GM12878 (cell line): Measurements from ENCODE around the gene PARP1. TPM values are rescaled to one million over a fixed set of nuclear protein-coding genes. Genes with fewer than 3 reads are reported as not detected.

Experiments used
- ATAC-seq: fragments of 200-7000 bp; cut with Tn5 transposase; 3 replicates; pipeline ENCODE4 v1.9.1; 2020; ENCODE audit warnings: mild to moderate bottlenecking, moderate library complexity
- BruUV-seq: library from RNA; stranded (reverse); fragments of 400-500 nt; replicated peaks from 2 replicates; lab custom pipeline; 2021; lab: Mats Ljungman, UMichigan
- CTCF ChIA-PET: fragments of 300-600 bp; sonication (Branson Sonifier 250); formaldehyde crosslinking; extraction: SDS; loops from one replicate; lab custom pipeline; 2021; ENCODE audit warnings: inconsistent platforms; lab: Yijun Ruan, JAX
- POLR2A ChIA-PET: fragments of 350-600 bp; formaldehyde crosslinking; extraction: SDS; loops from one replicate; lab custom pipeline; 2021; ENCODE audit warnings: inconsistent platforms; lab: Charles Lee
- RAD21 ChIA-PET: fragments of 300-600 bp; sonication (Branson Sonifier 250); formaldehyde crosslinking; loops from one replicate; lab custom pipeline; 2023; ENCODE audit warnings: antibody characterized with exemption; ENCODE audit not compliant: unreplicated experiment; lab: Charles Lee
- SMC1A ChIA-PET: fragments of 300-600 bp; sonication (Branson Sonifier 250); formaldehyde crosslinking; loops from one replicate; lab custom pipeline; 2023; ENCODE audit not compliant: unreplicated experiment, uncharacterized antibody; lab: Charles Lee
- DNase-seq: peaks from one replicate; pipeline ENCODE4 v3.0.0-alpha.2; 2011; ENCODE audit warnings: low read depth, low spot score
- FAIRE-seq: peaks from 3 replicates; lab custom pipeline; 2011; peaks lifted over from hg19 to GRCh38; lab: Jason Lieb, UNC
- H2AFZ ChIP-seq: 2 replicates; pipeline ENCODE4 v1.6.0; 2011; ENCODE audit warnings: low read depth, low read length, control low read depth; ENCODE audit not compliant: control insufficient read depth
- H3K27ac ChIP-seq: 2 replicates; pipeline ENCODE4 v1.5.1; 2011; ENCODE audit warnings: control low read depth; ENCODE audit not compliant: control insufficient read depth, insufficient read depth
- H3K27me3 ChIP-seq, 2 experiments: replicated peaks in 1 of 2; 2 replicates each; pipeline versions ENCODE4 v1.6.0 to v1.6.1; 2011; ENCODE audit warnings: low read length in 1 of 2; ENCODE audit not compliant: control insufficient read depth in 2 of 2, insufficient read depth in 2 of 2
- H3K36me3 ChIP-seq, 2 experiments: 2 replicates each; pipeline ENCODE4 v1.5.1; 2011; ENCODE audit warnings: low read length in 1 of 2; ENCODE audit not compliant: control insufficient read depth in 2 of 2, insufficient read depth in 2 of 2
- H3K4me1 ChIP-seq: 2 replicates; pipeline ENCODE4 v1.6.1; 2011; ENCODE audit warnings: mild to moderate bottlenecking, low read length, moderate library complexity, mixed read lengths; ENCODE audit not compliant: control insufficient read depth, insufficient read depth
- H3K4me2 ChIP-seq: 2 replicates; pipeline ENCODE4 v1.6.0; 2011; ENCODE audit warnings: control low read depth; ENCODE audit not compliant: control insufficient read depth, insufficient read depth
- H3K4me3 ChIP-seq: fragments of 200-600 bp; sonication (generic); 2 replicates; pipeline ENCODE4 v1.5.1; 2016
- H3K79me2 ChIP-seq: 2 replicates; pipeline ENCODE4 v1.6.0; 2011; ENCODE audit warnings: low read length; ENCODE audit not compliant: control insufficient read depth, insufficient read depth
- H3K9ac ChIP-seq: 2 replicates; pipeline ENCODE4 v1.8.0; 2011; ENCODE audit warnings: low read length, control low read depth, mixed read lengths; ENCODE audit not compliant: control insufficient read depth, insufficient read depth
- H3K9me3 ChIP-seq: replicated peaks from 3 replicates; pipeline ENCODE4 v1.5.1; 2011; ENCODE audit warnings: mild to moderate bottlenecking, low read length; ENCODE audit not compliant: control insufficient read depth, insufficient read depth
- H4K20me1 ChIP-seq: 2 replicates; pipeline ENCODE4 v1.6.0; 2011; ENCODE audit not compliant: control insufficient read depth, insufficient read depth
- ASH2L ChIP-seq: fragments of 300-600, 200-600 bp; sonication (generic); IDR thresholded peaks from 2 replicates; pipeline ENCODE4 v1.6.1; 2017; ENCODE audit warnings: low read depth, mild to moderate bottlenecking, borderline replicate concordance
- DPF2 ChIP-seq: fragments of 450-650 bp; IDR thresholded peaks from 2 replicates; pipeline ENCODE4 v1.6.1; 2017; ENCODE audit warnings: mild to moderate bottlenecking
- EED ChIP-seq: sonication (generic); IDR thresholded peaks from 2 replicates; pipeline ENCODE4 v1.6.1; 2016; ENCODE audit warnings: antibody characterized with exemption, low read depth
- EGR1 ChIP-seq, 2 experiments: IDR thresholded peaks; 1 replicate in 1 of 2; 2 replicates in 1 of 2; pipeline ENCODE4 v1.6.1; 2011 to 2012; ENCODE audit warnings: low read depth in 2 of 2, low read length in 2 of 2, borderline replicate concordance in 1 of 2, mild to moderate bottlenecking in 1 of 2, moderate library complexity in 1 of 2
- FOS ChIP-seq: IDR thresholded peaks from 3 replicates; pipeline ENCODE4 v1.6.1; 2011; ENCODE audit warnings: borderline replicate concordance; ENCODE audit not compliant: insufficient read length; ENCODE audit errors: extremely low read depth
- IKZF2 ChIP-seq, 2 experiments: fragments of 450-650 bp; IDR thresholded peaks; 2 replicates each; pipeline ENCODE4 v1.6.1; 2017; ENCODE audit warnings: mild to moderate bottlenecking in 2 of 2, moderate library complexity in 2 of 2
- NFXL1 ChIP-seq: fragments of 450-650 bp; IDR thresholded peaks from 2 replicates; pipeline ENCODE4 v1.6.1; 2017; ENCODE audit warnings: antibody characterized with exemption, mild to moderate bottlenecking, borderline replicate concordance
- PBX3 ChIP-seq: IDR thresholded peaks from 2 replicates; pipeline ENCODE4 v1.6.1; 2011; ENCODE audit warnings: mild to moderate bottlenecking, low read depth, low read length, moderate library complexity; ENCODE audit not compliant: insufficient replicate concordance
- SIX5 ChIP-seq: IDR thresholded peaks from 2 replicates; pipeline ENCODE4 v1.6.1; 2011; ENCODE audit warnings: mild to moderate bottlenecking, low read depth, low read length, moderate library complexity; ENCODE audit not compliant: severe bottlenecking
- SMAD5 ChIP-seq: IDR thresholded peaks from 2 replicates; pipeline ENCODE4 v1.6.1; 2016; ENCODE audit warnings: antibody characterized with exemption, low read depth
- SP1 ChIP-seq: IDR thresholded peaks from one replicate; pipeline ENCODE4 v1.6.1; 2011; ENCODE audit warnings: low read depth, low read length
- ZNF217 ChIP-seq: fragments of 450-650 bp; IDR thresholded peaks from 2 replicates; pipeline ENCODE4 v1.6.1; 2017; ENCODE audit warnings: antibody characterized with exemption, mild to moderate bottlenecking
- ZNF24 ChIP-seq: fragments of 450-650 bp; IDR thresholded peaks from 2 replicates; pipeline ENCODE4 v1.6.1; 2017; ENCODE audit warnings: antibody characterized with exemption, mild to moderate bottlenecking
- ZSCAN29 ChIP-seq: fragments of 450-650 bp; IDR thresholded peaks from 2 replicates; pipeline ENCODE4 v1.6.1; 2017; ENCODE audit warnings: mild to moderate bottlenecking, moderate library complexity
- WGBS: methylation state at CpG from one replicate; pipeline ENCODE4 v1.1.6; 2016; ENCODE audit warnings: low lambda C conversion rate; ENCODE audit not compliant: insufficient replicate concordance, insufficient coverage; ENCODE audit errors: missing lambda C conversion rate; 5-methylcytosine and 5-hydroxymethylcytosine counted together
- in situ Hi-C: fragments of 300-500 bp; cut with MboI; formaldehyde crosslinking; loops from 9 replicates; pipeline ENCODE4 v1.14.3; 2018; ENCODE audit warnings: mixed read lengths
- intact Hi-C: fragments of 100-400 bp; cut with micrococcal nuclease; formaldehyde crosslinking; loops from one replicate; pipeline ENCODE4 v1.14.2; 2022; ENCODE audit not compliant: unreplicated experiment
- polyA plus RNA-seq, 11 experiments: library from polyadenylated mRNA; depleted of rRNA in 4 of 11; unstranded in 6 of 11; stranded (reverse) in 5 of 11; fragments of >200 nt; fragmentation: Nextera tagmentation in 4 of 11; fragmentation: Illumina TruSeq in 1 of 11; extraction: Ambion mirVana in 4 of 11; extraction: Trizol in 1 of 11; gene quantifications; 1 replicate in 1 of 11; 2 replicates in 10 of 11; pipeline versions ENCODE4 v1.2.1 to v1.2.3, GENCODE V29; 2011 to 2016; ENCODE audit warnings: inconsistent platforms in 2 of 11, missing spikeins in 2 of 11, low read depth in 1 of 11
- total RNA-seq, 4 experiments: library from RNA; depleted of rRNA in 3 of 4; stranded (reverse); fragments of >200 nt in 3 of 4; fragmentation: Illumina TruSeq in 1 of 4; extraction: Trizol in 1 of 4; gene quantifications; 2 replicates each; pipeline versions ENCODE4 v1.2.1 to v1.2.3, GENCODE V29; 2013 to 2021

The PARP1 gene
- total and polyA plus RNA-seq, 10 of the 15 experiments (the other 5 are each of a cell fraction or from before 2014, with no cell fraction given) = 113 to 287 (median 265) TPM

GRCh38 chr1:226397011-226397926 lies 10.6 kb downstream of the PARP1 start (continued):
- no peak for TF ChIP-seq SIX5
- TF ChIP-seq SP1 = no peak
- no peak for TF ChIP-seq SMAD5
- TF ChIP-seq ASH2L = no peak
- TF ChIP-seq PBX3 = no peak
- no peak for TF ChIP-seq ZSCAN29

- no peaks in the 10 kb centered on the region for H3K27me3 ChIP-seq
- H3K79me2 ChIP-seq = peaks cover 31% of the 10 kb centered on the region
- H2AFZ ChIP-seq = no peak overlapping the region
- intact Hi-C loops = no loop called here
- WGBS = over 99% methylated on average over 6 of the region's 6 CpGs
- peaks cover 14 to 42% of the 10 kb centered on the region in 2 experiments for H3K36me3 ChIP-seq
- 0 out of 2 replicates have a peak, but pooled peaks cover 4% of the 10 kb centered on the region for H4K20me1 ChIP-seq
- no peak overlapping the region for H3K4me3 ChIP-seq
- no peaks in the 10 kb centered on the region for H3K4me1 ChIP-seq
- no peak overlapping the region for H3K27ac ChIP-seq
- SMC1A ChIA-PET = interaction anchor here (1.0 kb wide), 1 partner anchor 10 kb away, joined by 4 read pairs; no protein-coding TSS in a partner anchor
- DNase-seq (no peak), FAIRE-seq (no peak), ATAC-seq (no peak)
- RAD21 ChIA-PET = no interaction called here
- no peak overlapping the region for H3K4me2 ChIP-seq
- BruUV-seq = no TSS peak
- no peak overlapping the region for H3K9ac ChIP-seq
- TF ChIP-seq PBX3 = no peak
- no peak for TF ChIP-seq EED
- TF ChIP-seq NFXL1 = no peak
- no peak for TF ChIP-seq FOS
- no peak for TF ChIP-seq ZNF24
- no peak for TF ChIP-seq EGR1 (IDR thresholded peaks at IDR 0.05; ENCODE audit: borderline replicate concordance in 1 of 2, low read depth in 2 of 2, low read length in 2 of 2)
- no peak for TF ChIP-seq IKZF2 (IDR thresholded peaks at IDR 0.05)
- TF ChIP-seq ZSCAN29 = no peak
- TF ChIP-seq ZNF217 = no peak
- TF ChIP-seq DPF2 = no peak
- TF ChIP-seq, all 136 proteins: peak for 0
- ChIA-PET CTCF (no interaction called here), POLR2A (no interaction called here)
- H3K9me3 ChIP-seq = no peaks in the 10 kb centered on the region
- in situ Hi-C loops = no loop called here
Measured at GRCh38 chr1:226395753-226396152, 12.1 kb downstream of the PARP1 start.
